Gastroesophageal sphincter (tissue), 4 donors: Measurements from ENCODE around the gene KRT23. TPM values are rescaled to one million over a fixed set of nuclear protein-coding genes. Genes with fewer than 3 reads are reported as not detected.

ENCODE experiments used
- ATAC-seq: fragments of 150-250 bp; one replicate; pipeline ENCODE4 v1.9.1; 2016; ENCODE audit warnings: mild to moderate bottlenecking, moderate library complexity
- H3K27ac ChIP-seq, 4 donors: fragments of 200-600 bp; sonication (generic) in 3 of 4; 1 replicate in 3 of 4; 2 replicates in 1 of 4; pipeline ENCODE4 v1.5.1; 2016 to 2019
- H3K27me3 ChIP-seq: fragments of 200-600 bp; sonication (generic); one replicate; pipeline ENCODE4 v1.5.1; 2019
- H3K36me3 ChIP-seq, 2 donors: fragments of 200-600 bp; sonication (generic); one replicate each; pipeline ENCODE4 v1.5.1; 2019; ENCODE audit warnings: control low read depth in 1 of 2
- H3K4me1 ChIP-seq, 3 donors: fragments of 200-600 bp; sonication (generic); 1 replicate in 2 of 3; 2 replicates in 1 of 3; pipeline ENCODE4 v1.5.1; 2016 to 2019; ENCODE audit warnings: control low read depth in 2 of 3
- H3K4me3 ChIP-seq, 2 donors: fragments of 200-600 bp; sonication (generic); one replicate each; pipeline ENCODE4 v1.5.1; 2019; ENCODE audit warnings: mild to moderate bottlenecking in 1 of 2, moderate library complexity in 1 of 2
- H3K9me3 ChIP-seq, 3 donors: fragments of 200-600 bp; sonication (generic); one replicate each; pipeline ENCODE4 v1.5.1; 2017 to 2019; ENCODE audit warnings: control low read depth in 2 of 3
- EP300 ChIP-seq: sonication (generic); formaldehyde crosslinking; IDR thresholded peaks from one replicate; pipeline ENCODE4 v1.6.1; 2017; ENCODE audit warnings: antibody characterized with exemption, mild to moderate bottlenecking
- POLR2A ChIP-seq, 2 donors: fragments of 450-650 bp; IDR thresholded peaks; one replicate each; pipeline ENCODE4 v1.6.1; 2017; ENCODE audit warnings: antibody characterized with exemption in 2 of 2, mild to moderate bottlenecking in 2 of 2, moderate library complexity in 1 of 2
- POLR2AphosphoS5 ChIP-seq: sonication (generic); formaldehyde crosslinking; IDR thresholded peaks from one replicate; pipeline ENCODE4 v1.6.1; 2017; ENCODE audit warnings: antibody characterized with exemption
- WGBS, 2 donors: methylation state at CpG; one replicate each; pipeline ENCODE4 v1.1.5; 2018; ENCODE audit warnings: low coverage in 1 of 2; 5-methylcytosine and 5-hydroxymethylcytosine counted together
- total RNA-seq, 4 donors: library from RNA; depleted of rRNA; stranded (reverse); fragments of >200 nt; gene quantifications; one replicate each; pipeline ENCODE4 v1.1.0, GENCODE V29; 2016
- TF ChIP-seq, protein P1 (sequence below), 4 experiments: fragments of 200-600 bp in 2 of 4; fragments of 450-650 bp in 2 of 4; sonication (generic) in 1 of 4; IDR thresholded peaks; one replicate each; pipeline ENCODE4 v1.5.1; 2017 to 2019; ENCODE audit warnings: antibody characterized with exemption in 4 of 4, mild to moderate bottlenecking in 2 of 4, moderate library complexity in 2 of 4

KRT23 gene
- total RNA-seq, 4 donors from 2014 or later = 6.1 TPM; not detected in 3

- H3K27ac ChIP-seq = no peak overlapping the region
- TF ChIP-seq POLR2A (IDR thresholded peaks at IDR 0.05) (no peak), EP300 (no peak), POLR2AphosphoS5 (no peak)
- TF ChIP-seq, protein P1, sequence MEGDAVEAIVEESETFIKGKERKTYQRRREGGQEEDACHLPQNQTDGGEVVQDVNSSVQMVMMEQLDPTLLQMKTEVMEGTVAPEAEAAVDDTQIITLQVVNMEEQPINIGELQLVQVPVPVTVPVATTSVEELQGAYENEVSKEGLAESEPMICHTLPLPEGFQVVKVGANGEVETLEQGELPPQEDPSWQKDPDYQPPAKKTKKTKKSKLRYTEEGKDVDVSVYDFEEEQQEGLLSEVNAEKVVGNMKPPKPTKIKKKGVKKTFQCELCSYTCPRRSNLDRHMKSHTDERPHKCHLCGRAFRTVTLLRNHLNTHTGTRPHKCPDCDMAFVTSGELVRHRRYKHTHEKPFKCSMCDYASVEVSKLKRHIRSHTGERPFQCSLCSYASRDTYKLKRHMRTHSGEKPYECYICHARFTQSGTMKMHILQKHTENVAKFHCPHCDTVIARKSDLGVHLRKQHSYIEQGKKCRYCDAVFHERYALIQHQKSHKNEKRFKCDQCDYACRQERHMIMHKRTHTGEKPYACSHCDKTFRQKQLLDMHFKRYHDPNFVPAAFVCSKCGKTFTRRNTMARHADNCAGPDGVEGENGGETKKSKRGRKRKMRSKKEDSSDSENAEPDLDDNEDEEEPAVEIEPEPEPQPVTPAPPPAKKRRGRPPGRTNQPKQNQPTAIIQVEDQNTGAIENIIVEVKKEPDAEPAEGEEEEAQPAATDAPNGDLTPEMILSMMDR (IDR thresholded peaks at IDR 0.05) = no peak
- WGBS, 2 donors = 71 to 88% methylated on average over 1 of the region's 1 CpG
- H3K4me3 ChIP-seq = no peak overlapping the region
- peaks cover 25% of the 10 kb centered on the region for H3K27me3 ChIP-seq
- no peak for ATAC-seq
- H3K4me1 ChIP-seq = no peaks in the 10 kb centered on the region
- H3K36me3 ChIP-seq = no peaks in the 10 kb centered on the region
- no peaks in the 10 kb centered on the region for H3K9me3 ChIP-seq
These were observed 54.4 kb downstream of the KRT23 start for GRCh38 chr17:40883031-40883430.

DNA sequence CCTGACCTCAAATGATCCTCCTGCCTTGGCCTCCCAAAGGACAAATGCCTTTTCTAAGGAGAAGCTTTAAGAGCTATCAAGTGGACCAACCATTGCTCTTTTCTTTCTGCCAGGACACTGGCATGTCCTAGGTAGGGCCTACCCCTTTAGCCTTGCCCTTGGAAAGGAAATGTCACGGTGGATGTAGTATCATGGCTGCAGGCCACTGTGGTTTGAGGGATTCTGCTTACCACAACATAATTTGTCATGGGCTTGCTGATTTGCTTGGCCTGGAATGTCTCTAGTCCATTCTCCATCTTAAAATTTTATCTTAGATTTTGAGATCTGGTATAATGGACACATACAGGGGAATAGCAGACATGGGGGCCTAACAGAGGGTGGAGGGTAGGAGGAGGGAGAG is 58.4 kb downstream of the KRT23 start:
- 75 to 100% methylated on average over 1 of the region's 1 CpG for WGBS, 2 donors
- Histone ChIP-seq H3K4me1 (no peaks in the 10 kb centered on the region), H3K9me3 (no peaks in the 10 kb centered on the region), H3K27me3 (peaks cover 4% of the 10 kb centered on the region), H3K4me3 (no peak overlapping the region), H3K36me3 (no peaks in the 10 kb centered on the region), H3K27ac (no peak overlapping the region)
- TF ChIP-seq EP300 = no peak
- no peak for TF ChIP-seq POLR2A (IDR thresholded peaks at IDR 0.05)
- TF ChIP-seq POLR2AphosphoS5 = no peak
- TF ChIP-seq, protein P1 (IDR thresholded peaks at IDR 0.05) = no peak
- no peak for ATAC-seq

GRCh38 chr17:40878044-40878443 is 59.4 kb downstream of the KRT23 start:
- 87 to 94% methylated on average over 8 to 9 of the region's 9 CpGs for WGBS, 2 donors
- H3K27ac ChIP-seq = no peak overlapping the region
- H3K36me3 ChIP-seq = no peaks in the 10 kb centered on the region
- H3K4me1 ChIP-seq = no peaks in the 10 kb centered on the region
- no peak for ATAC-seq
- no peaks in the 10 kb centered on the region for H3K9me3 ChIP-seq
- H3K27me3 ChIP-seq = peaks cover 4% of the 10 kb centered on the region
- TF ChIP-seq POLR2AphosphoS5 (no peak), POLR2A (IDR thresholded peaks at IDR 0.05) (no peak), EP300 (no peak)
- TF ChIP-seq, protein P1 (IDR thresholded peaks at IDR 0.05) = no peak
- H3K4me3 ChIP-seq = no peak overlapping the region

DNA sequence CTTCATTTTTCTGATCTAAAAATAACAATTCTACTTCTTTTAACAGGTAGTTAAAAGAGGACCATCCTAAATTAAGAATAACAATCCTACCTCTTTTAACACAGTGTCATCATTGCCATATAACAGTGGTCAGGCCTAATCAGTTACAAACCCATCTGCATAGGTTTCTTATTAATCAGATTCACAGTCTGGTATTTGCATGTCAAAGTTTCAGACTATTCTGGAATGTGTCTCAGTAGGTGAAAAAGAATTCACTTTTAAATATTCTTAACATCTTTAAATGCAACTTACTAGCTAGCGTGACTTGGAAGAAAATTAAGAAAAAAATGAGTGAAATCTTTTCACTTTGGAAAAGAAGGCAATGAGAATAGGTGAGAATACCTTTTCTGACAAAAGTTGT is 63.6 kb downstream of the KRT23 start:
- WGBS, 2 donors = 100% methylated on average over 1 of the region's 1 CpG
- H3K27ac ChIP-seq = no peak overlapping the region
- no peaks in the 10 kb centered on the region for H3K9me3 ChIP-seq
- TF ChIP-seq, protein P1 (IDR thresholded peaks at IDR 0.05) = no peak
- TF ChIP-seq POLR2AphosphoS5 (no peak), POLR2A (IDR thresholded peaks at IDR 0.05) (no peak), EP300 (no peak)
- H3K36me3 ChIP-seq = no peaks in the 10 kb centered on the region
- no peak for ATAC-seq
- H3K4me3 ChIP-seq = no peak overlapping the region
- H3K27me3 ChIP-seq = peaks cover 11% of the 10 kb centered on the region
- no peaks in the 10 kb centered on the region for H3K4me1 ChIP-seq

DNA sequence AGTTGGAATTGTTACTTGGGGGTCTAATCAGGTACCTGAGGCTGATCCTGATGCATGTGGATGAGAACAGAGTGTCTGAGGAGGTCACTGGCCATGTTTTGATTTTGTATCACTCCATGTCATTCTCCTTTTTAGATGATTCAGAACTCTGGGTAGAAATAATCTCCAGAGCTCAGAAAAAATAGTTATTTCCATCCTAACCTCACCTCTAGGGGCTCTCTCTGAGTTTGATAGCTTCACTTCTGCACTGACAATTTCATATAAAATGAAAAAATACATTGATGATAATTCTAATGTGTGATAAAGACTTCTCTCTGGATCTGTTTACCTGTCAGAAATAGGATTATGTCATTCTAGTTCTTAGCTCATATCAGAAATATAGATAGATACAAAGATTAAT is 64.2 kb downstream of the KRT23 start:
- no peak for TF ChIP-seq EP300
- TF ChIP-seq, protein P1 (IDR thresholded peaks at IDR 0.05) = no peak
- no peaks in the 10 kb centered on the region for H3K4me1 ChIP-seq
- no peaks in the 10 kb centered on the region for H3K9me3 ChIP-seq
- no peak overlapping the region for H3K4me3 ChIP-seq
- H3K36me3 ChIP-seq = no peaks in the 10 kb centered on the region
- H3K27ac ChIP-seq = no peak overlapping the region
- no peak for ATAC-seq
- peaks cover 11% of the 10 kb centered on the region for H3K27me3 ChIP-seq

Other genes starting within 250 kb of the KRT23 start
- gene KRT24, start 233.9 kb downstream of the KRT23 start, total RNA-seq = 10 to 100 TPM in 1 of 4 donors, 1 to 10 TPM in 2, not detected in 1; 1.1 to 14.7 (median 1.2) TPM
- not detected for gene KRT25, start 182.3 kb downstream of the KRT23 start, total RNA-seq
- not detected for gene KRT26, start 165.4 kb downstream of the KRT23 start, total RNA-seq
- gene KRT27, start 155.1 kb downstream of the KRT23 start, total RNA-seq = not detected
- not detected for gene KRT28, start 137.7 kb downstream of the KRT23 start, total RNA-seq
- 10 to 100 TPM in 3 of 4 donors, 1 to 10 TPM in 1; 5.1 to 14.3 (median 10.6) TPM for gene KRT10, start 115.0 kb downstream of the KRT23 start, total RNA-seq
- gene KRT12, start 70.4 kb downstream of the KRT23 start, total RNA-seq = not detected
- not detected for gene KRT20, start 52.4 kb downstream of the KRT23 start, total RNA-seq
- gene KRT39, start 29.3 kb upstream of the KRT23 start, total RNA-seq = not detected
- not detected for gene KRT40, start 46.7 kb upstream of the KRT23 start, total RNA-seq
- gene KRTAP3-3, start 56.5 kb upstream of the KRT23 start, total RNA-seq = not detected
- gene KRTAP3-2, start 62.3 kb upstream of the KRT23 start, total RNA-seq = not detected
- gene KRTAP3-1, start 71.5 kb upstream of the KRT23 start, total RNA-seq = not detected
- gene KRTAP1-5, start 89.6 kb upstream of the KRT23 start, total RNA-seq = not detected
- not detected for gene KRTAP1-4, start 92.5 kb upstream of the KRT23 start, total RNA-seq
- gene KRTAP1-3, start 97.2 kb upstream of the KRT23 start, total RNA-seq = not detected
- not detected for gene KRTAP1-1, start 103.8 kb upstream of the KRT23 start, total RNA-seq
- gene KRTAP2-1, start 109.7 kb upstream of the KRT23 start, total RNA-seq = not detected
- gene KRTAP2-2, start 117.6 kb upstream of the KRT23 start, total RNA-seq = not detected
- gene KRTAP2-3, start 122.5 kb upstream of the KRT23 start, total RNA-seq = not detected
- not detected for gene KRTAP2-4, start 128.2 kb upstream of the KRT23 start, total RNA-seq
- gene KRTAP4-7, start 146.5 kb upstream of the KRT23 start, total RNA-seq = not detected
- not detected for gene KRTAP4-8, start 160.5 kb upstream of the KRT23 start, total RNA-seq
- not detected for gene KRTAP4-16, start 164.6 kb upstream of the KRT23 start, total RNA-seq
- gene KRTAP4-9, start 167.7 kb upstream of the KRT23 start, total RNA-seq = not detected
- gene KRTAP4-11, start 180.7 kb upstream of the KRT23 start, total RNA-seq = not detected
- not detected for gene KRTAP4-12, start 186.5 kb upstream of the KRT23 start, total RNA-seq
- gene KRTAP4-6, start 202.9 kb upstream of the KRT23 start, total RNA-seq = not detected
- gene KRTAP4-5, start 212.2 kb upstream of the KRT23 start, total RNA-seq = not detected
- gene KRTAP4-4, start 223.1 kb upstream of the KRT23 start, total RNA-seq = not detected
- gene KRTAP4-3, start 230.6 kb upstream of the KRT23 start, total RNA-seq = not detected
- gene KRTAP4-2, start 240.6 kb upstream of the KRT23 start, total RNA-seq = not detected
- not detected for gene KRTAP4-1, start 247.3 kb upstream of the KRT23 start, total RNA-seq